H1 (cell line): ENCODE data around the gene TRIM71. TPM values are rescaled to one million over a fixed set of nuclear protein-coding genes. Genes with fewer than 3 reads are reported as not detected.
A peak's percentile ranks its signal among the peaks of the same experiment; 100 is the strongest.

Source experiments
- BACH1 ChIP-seq: IDR thresholded peaks from 2 replicates; pipeline ENCODE4 v1.6.1; 2012; ENCODE audit warnings: low read length, improper control_type of control experiment
- CBX5 ChIP-seq: fragments of 300-800, 300-1000 bp; sonication (generic); IDR thresholded peaks from 2 replicates; pipeline ENCODE4 v1.7.1; 2016; ENCODE audit warnings: antibody characterized with exemption, low read length, low read depth
- CBX8 ChIP-seq: fragments of 300-800, 300-1000 bp; sonication (generic); IDR thresholded peaks from 2 replicates; pipeline ENCODE4 v1.7.1; 2016; ENCODE audit warnings: low read depth, low read length, borderline replicate concordance
- CHD2 ChIP-seq: IDR thresholded peaks from 2 replicates; pipeline ENCODE4 v1.6.1; 2012; ENCODE audit warnings: low read length, improper control_type of control experiment
- CTBP2 ChIP-seq: IDR thresholded peaks from 2 replicates; pipeline ENCODE4 v1.7.0; 2011; ENCODE audit warnings: borderline replicate concordance, mild to moderate bottlenecking, moderate library complexity, mixed read lengths, low read length; ENCODE audit not compliant: insufficient read depth, insufficient read length
- CTCF ChIP-seq, 3 experiments: IDR thresholded peaks; 1 replicate in 2 of 3; 2 replicates in 1 of 3; pipeline versions ENCODE4 v1.5.1 to v1.6.1; 2011; ENCODE audit warnings: low read length in 3 of 3, mild to moderate bottlenecking in 3 of 3, inconsistent platforms in 2 of 3, low read depth in 1 of 3, moderate library complexity in 1 of 3; ENCODE audit not compliant: insufficient read depth in 1 of 3; ENCODE audit errors: control extremely low read depth in 1 of 3
- E2F6 ChIP-seq: IDR thresholded peaks from 2 replicates; pipeline ENCODE4 v1.6.1; 2012; ENCODE audit warnings: inconsistent platforms
- EP300 ChIP-seq, 2 experiments: IDR thresholded peaks; 1 replicate in 1 of 2; 2 replicates in 1 of 2; pipeline ENCODE4 v1.6.1; 2011 to 2012; ENCODE audit warnings: low read depth in 2 of 2, low read length in 2 of 2, mild to moderate bottlenecking in 2 of 2, borderline replicate concordance in 1 of 2, inconsistent platforms in 1 of 2, moderate library complexity in 1 of 2
- GTF2F1 ChIP-seq: IDR thresholded peaks from 2 replicates; pipeline ENCODE4 v1.6.1; 2012; ENCODE audit warnings: low read depth, low read length, improper control_type of control experiment, borderline replicate concordance
- HDAC6 ChIP-seq: IDR thresholded peaks from one replicate; pipeline ENCODE4 v1.7.1; 2012; ENCODE audit warnings: low read depth, mild to moderate bottlenecking, inconsistent platforms, low read length, moderate library complexity
- MAX ChIP-seq: IDR thresholded peaks from 2 replicates; pipeline ENCODE4 v1.6.1; 2012; ENCODE audit warnings: inconsistent platforms
- POU5F1 ChIP-seq: IDR thresholded peaks from 2 replicates; pipeline ENCODE4 v1.6.1; 2011; ENCODE audit warnings: low read depth, mild to moderate bottlenecking, low read length, moderate library complexity
- RAD21 ChIP-seq, 2 experiments: IDR thresholded peaks in 1 of 2; conservative IDR thresholded peaks in 1 of 2; 2 replicates each; pipeline ENCODE4 v1.6.1; 2011; ENCODE audit warnings: low read depth in 2 of 2, low read length in 2 of 2, improper control_type of control experiment in 1 of 2, inconsistent platforms in 1 of 2, mild to moderate bottlenecking in 1 of 2, moderate library complexity in 1 of 2
- SIRT6 ChIP-seq: IDR thresholded peaks from one replicate; pipeline ENCODE4 v1.7.1; 2012; ENCODE audit warnings: low read length, inconsistent platforms
- SP1 ChIP-seq: IDR thresholded peaks from 2 replicates; pipeline ENCODE4 v1.6.1; 2011; ENCODE audit warnings: low read depth, low read length
- SUZ12 ChIP-seq: fragments of 200-600 bp; sonication (generic); IDR thresholded peaks from 2 replicates; pipeline ENCODE4 v1.6.1; 2012; ENCODE audit warnings: mild to moderate bottlenecking, inconsistent platforms, low read length, moderate library complexity, mixed read lengths
- TAF7 ChIP-seq: optimal IDR thresholded peaks from 2 replicates; pipeline ENCODE3; 2011; ENCODE audit warnings: low read depth, mild to moderate bottlenecking, inconsistent platforms, low read length, moderate library complexity, borderline replicate concordance
- TBP ChIP-seq: IDR thresholded peaks from 2 replicates; pipeline ENCODE4 v1.6.1; 2011; ENCODE audit warnings: low read depth, low read length, improper control_type of control experiment
- TEAD4 ChIP-seq: IDR thresholded peaks from 2 replicates; pipeline ENCODE4 v1.6.1; 2012; ENCODE audit warnings: low read depth, low read length, inconsistent platforms, mixed read lengths
- ZNF274 ChIP-seq: IDR thresholded peaks from 2 replicates; pipeline ENCODE4 v1.7.0; 2012; ENCODE audit warnings: low read length, borderline replicate concordance; ENCODE audit errors: extremely low read depth
- polyA plus RNA-seq, 7 experiments: library from polyadenylated mRNA; depleted of rRNA in 3 of 7; stranded (reverse) in 5 of 7; unstranded in 2 of 7; fragments of >200 nt in 5 of 7; fragments of 200-250 nt in 2 of 7; gene quantifications; 1 replicate in 5 of 7; 2 replicates in 1 of 7; 4 replicates in 1 of 7; pipeline versions ENCODE4 v1.2.1 to v1.2.3, GENCODE V29; 2011 to 2013; ENCODE audit warnings: missing spikeins in 2 of 7, mixed read lengths in 2 of 7
- total RNA-seq: library from RNA; stranded (reverse); fragmentation: NEBNext Ultra II Directional; extraction: Animal tissue kit (Norgen Biotek cat#: 25700); gene quantifications from 2 replicates; pipeline ENCODE4 v1.2.1, GENCODE V29; 2021

Gene TRIM71
- total and polyA plus RNA-seq, 2 of the 8 experiments (the other 6 are each of a cell fraction or from before 2014, with no cell fraction given) = 53.7 to 293 TPM

- TF ChIP-seq SUZ12 = no peak
- peak; percentile 63 to 75 for TF ChIP-seq RAD21 (IDR thresholded peaks at IDR 0.05 in 1 of 2, conservative IDR thresholded peaks at IDR 0.05 in 1 of 2; ENCODE audit: low read depth in 2 of 2, low read length in 2 of 2)
- TF ChIP-seq ZNF274 = no peak
- no peak for TF ChIP-seq CBX5
- TF ChIP-seq POU5F1 = 0 out of 2 replicates have a peak, but pooled peaks have one; percentile 3
- peak; percentile 79; the same call in 1 of the 2 replicates for TF ChIP-seq TBP
- peak; percentile 64 for TF ChIP-seq E2F6
- TF ChIP-seq CHD2 = peak; percentile 45; the same call in 1 of the 2 replicates
- TF ChIP-seq CBX8 = no peak
- TF ChIP-seq MAX = peak; percentile 74; the same call in 1 of the 2 replicates
- peak; percentile 76 for TF ChIP-seq GTF2F1
- peak; percentile 63 for TF ChIP-seq TAF7
- TF ChIP-seq EP300 (IDR thresholded peaks at IDR 0.05; ENCODE audit: borderline replicate concordance in 1 of 2, low read depth in 2 of 2, low read length in 2 of 2) = peak in 1 of 2 experiments; percentile 92; a peak in 2 of 3 replicates
- TF ChIP-seq CTBP2 = no peak
- TF ChIP-seq CTCF (IDR thresholded peaks at IDR 0.05; ENCODE audit: control extremely low read depth in 1 of 3, insufficient read depth in 1 of 3, low read depth in 1 of 3, low read length in 3 of 3) = peak; percentile 77 to 88 (median 80)
- TF ChIP-seq SIRT6 = no peak
- TF ChIP-seq TEAD4 = 0 out of 2 replicates have a peak, but pooled peaks have one; percentile 8
- no peak for TF ChIP-seq HDAC6
- TF ChIP-seq SP1 = no peak
- no peak for TF ChIP-seq BACH1
These were observed 36.4 kb upstream of the TRIM71 start (continued) for GRCh38 chr3:32781211-32781968.
